GM12878 (cell line): Measurements from ENCODE around the gene TSR1. TPM values are rescaled to one million over a fixed set of nuclear protein-coding genes. Genes with fewer than 3 reads are reported as not detected.

Source experiments
- ATAC-seq: fragments of 200-7000 bp; cut with Tn5 transposase; 3 replicates; pipeline ENCODE4 v1.9.1; 2020; ENCODE audit warnings: mild to moderate bottlenecking, moderate library complexity
- BruUV-seq: library from RNA; stranded (reverse); fragments of 400-500 nt; replicated peaks from 2 replicates; lab custom pipeline; 2021; lab: Mats Ljungman, UMichigan
- CTCF ChIA-PET: fragments of 300-600 bp; sonication (Branson Sonifier 250); formaldehyde crosslinking; extraction: SDS; loops from one replicate; lab custom pipeline; 2021; ENCODE audit warnings: inconsistent platforms; lab: Yijun Ruan, JAX
- POLR2A ChIA-PET: fragments of 350-600 bp; formaldehyde crosslinking; extraction: SDS; loops from one replicate; lab custom pipeline; 2021; ENCODE audit warnings: inconsistent platforms; lab: Charles Lee
- RAD21 ChIA-PET: fragments of 300-600 bp; sonication (Branson Sonifier 250); formaldehyde crosslinking; loops from one replicate; lab custom pipeline; 2023; ENCODE audit warnings: antibody characterized with exemption; ENCODE audit not compliant: unreplicated experiment; lab: Charles Lee
- SMC1A ChIA-PET: fragments of 300-600 bp; sonication (Branson Sonifier 250); formaldehyde crosslinking; loops from one replicate; lab custom pipeline; 2023; ENCODE audit not compliant: unreplicated experiment, uncharacterized antibody; lab: Charles Lee
- DNase-seq: peaks from one replicate; pipeline ENCODE4 v3.0.0-alpha.2; 2011; ENCODE audit warnings: low read depth, low spot score
- FAIRE-seq: peaks from 3 replicates; lab custom pipeline; 2011; peaks lifted over from hg19 to GRCh38; lab: Jason Lieb, UNC
- H2AFZ ChIP-seq: 2 replicates; pipeline ENCODE4 v1.6.0; 2011; ENCODE audit warnings: low read depth, low read length, control low read depth; ENCODE audit not compliant: control insufficient read depth
- H3K27ac ChIP-seq: 2 replicates; pipeline ENCODE4 v1.5.1; 2011; ENCODE audit warnings: control low read depth; ENCODE audit not compliant: control insufficient read depth, insufficient read depth
- H3K27me3 ChIP-seq, 2 experiments: replicated peaks in 1 of 2; 2 replicates each; pipeline versions ENCODE4 v1.6.0 to v1.6.1; 2011; ENCODE audit warnings: low read length in 1 of 2; ENCODE audit not compliant: control insufficient read depth in 2 of 2, insufficient read depth in 2 of 2
- H3K36me3 ChIP-seq, 2 experiments: 2 replicates each; pipeline ENCODE4 v1.5.1; 2011; ENCODE audit warnings: low read length in 1 of 2; ENCODE audit not compliant: control insufficient read depth in 2 of 2, insufficient read depth in 2 of 2
- H3K4me1 ChIP-seq: 2 replicates; pipeline ENCODE4 v1.6.1; 2011; ENCODE audit warnings: mild to moderate bottlenecking, low read length, moderate library complexity, mixed read lengths; ENCODE audit not compliant: control insufficient read depth, insufficient read depth
- H3K4me2 ChIP-seq: 2 replicates; pipeline ENCODE4 v1.6.0; 2011; ENCODE audit warnings: control low read depth; ENCODE audit not compliant: control insufficient read depth, insufficient read depth
- H3K4me3 ChIP-seq: fragments of 200-600 bp; sonication (generic); 2 replicates; pipeline ENCODE4 v1.5.1; 2016
- H3K79me2 ChIP-seq: 2 replicates; pipeline ENCODE4 v1.6.0; 2011; ENCODE audit warnings: low read length; ENCODE audit not compliant: control insufficient read depth, insufficient read depth
- H3K9ac ChIP-seq: 2 replicates; pipeline ENCODE4 v1.8.0; 2011; ENCODE audit warnings: low read length, control low read depth, mixed read lengths; ENCODE audit not compliant: control insufficient read depth, insufficient read depth
- H3K9me3 ChIP-seq: replicated peaks from 3 replicates; pipeline ENCODE4 v1.5.1; 2011; ENCODE audit warnings: mild to moderate bottlenecking, low read length; ENCODE audit not compliant: control insufficient read depth, insufficient read depth
- H4K20me1 ChIP-seq: 2 replicates; pipeline ENCODE4 v1.6.0; 2011; ENCODE audit not compliant: control insufficient read depth, insufficient read depth
- BRCA1 ChIP-seq: IDR thresholded peaks from 2 replicates; pipeline ENCODE4 v1.6.1; 2011; ENCODE audit warnings: low read depth, low read length, improper control_type of control experiment
- CEBPB ChIP-seq, 2 experiments: fragments of 150-350 bp in 1 of 2; IDR thresholded peaks; 2 replicates each; pipeline ENCODE4 v1.6.1; 2012 to 2014; ENCODE audit warnings: low read depth in 2 of 2, low read length in 2 of 2, borderline replicate concordance in 1 of 2, inconsistent platforms in 1 of 2
- CEBPZ ChIP-seq: fragments of 150-350 bp; IDR thresholded peaks from 2 replicates; pipeline ENCODE4 v1.6.1; 2016; ENCODE audit warnings: low read depth, low read length
- GABPA ChIP-seq: IDR thresholded peaks from 2 replicates; pipeline ENCODE4 v1.6.1; 2014; ENCODE audit warnings: antibody characterized with exemption, low read depth, mild to moderate bottlenecking, inconsistent platforms
- HDAC2 ChIP-seq: fragments of 200-600 bp; sonication (generic); IDR thresholded peaks from 2 replicates; pipeline ENCODE4 v1.6.1; 2017
- IRF3 ChIP-seq: fragments of 450-650 bp; IDR thresholded peaks from 2 replicates; pipeline ENCODE4 v1.6.1; 2014; ENCODE audit warnings: mild to moderate bottlenecking
- MTA3 ChIP-seq: IDR thresholded peaks from 2 replicates; pipeline ENCODE4 v1.6.1; 2012; ENCODE audit warnings: low read length, inconsistent platforms, borderline replicate concordance
- NKRF ChIP-seq: fragments of 450-650 bp; conservative IDR thresholded peaks from 2 replicates; pipeline ENCODE4 v1.6.1; 2017; ENCODE audit warnings: mild to moderate bottlenecking, moderate library complexity
- RAD51 ChIP-seq: fragments of 450-650 bp; IDR thresholded peaks from 2 replicates; pipeline ENCODE4 v1.6.1; 2016; ENCODE audit warnings: moderate library complexity, mild to moderate bottlenecking, inconsistent platforms
- RBBP5 ChIP-seq: fragments of 200-600 bp; sonication (generic); conservative IDR thresholded peaks from 2 replicates; pipeline ENCODE4 v1.6.1; 2016
- SRF ChIP-seq, 2 experiments: IDR thresholded peaks; 2 replicates each; pipeline ENCODE4 v1.6.1; 2011; ENCODE audit warnings: low read depth in 2 of 2, low read length in 2 of 2, mild to moderate bottlenecking in 1 of 2, moderate library complexity in 1 of 2
- USF2 ChIP-seq: IDR thresholded peaks from 2 replicates; pipeline ENCODE4 v1.6.1; 2011; ENCODE audit warnings: low read depth, low read length, improper control_type of control experiment, borderline replicate concordance
- ZNF274 ChIP-seq: IDR thresholded peaks from one replicate; pipeline ENCODE4 v1.8.0; 2011; ENCODE audit not compliant: insufficient read length, insufficient read depth
- ZNF592 ChIP-seq: fragments of 450-650 bp; IDR thresholded peaks from 2 replicates; pipeline ENCODE4 v1.6.1; 2017; ENCODE audit warnings: mild to moderate bottlenecking, moderate library complexity
- WGBS: methylation state at CpG from one replicate; pipeline ENCODE4 v1.1.6; 2016; ENCODE audit warnings: low lambda C conversion rate; ENCODE audit not compliant: insufficient replicate concordance, insufficient coverage; ENCODE audit errors: missing lambda C conversion rate; 5-methylcytosine and 5-hydroxymethylcytosine counted together
- in situ Hi-C: fragments of 300-500 bp; cut with MboI; formaldehyde crosslinking; loops from 9 replicates; pipeline ENCODE4 v1.14.3; 2018; ENCODE audit warnings: mixed read lengths
- intact Hi-C: fragments of 100-400 bp; cut with micrococcal nuclease; formaldehyde crosslinking; loops from one replicate; pipeline ENCODE4 v1.14.2; 2022; ENCODE audit not compliant: unreplicated experiment
- polyA plus RNA-seq, 11 experiments: library from polyadenylated mRNA; depleted of rRNA in 4 of 11; unstranded in 6 of 11; stranded (reverse) in 5 of 11; fragments of >200 nt; fragmentation: Nextera tagmentation in 4 of 11; fragmentation: Illumina TruSeq in 1 of 11; extraction: Ambion mirVana in 4 of 11; extraction: Trizol in 1 of 11; gene quantifications; 1 replicate in 1 of 11; 2 replicates in 10 of 11; pipeline versions ENCODE4 v1.2.1 to v1.2.3, GENCODE V29; 2011 to 2016; ENCODE audit warnings: inconsistent platforms in 2 of 11, missing spikeins in 2 of 11, low read depth in 1 of 11
- total RNA-seq, 4 experiments: library from RNA; depleted of rRNA in 3 of 4; stranded (reverse); fragments of >200 nt in 3 of 4; fragmentation: Illumina TruSeq in 1 of 4; extraction: Trizol in 1 of 4; gene quantifications; 2 replicates each; pipeline versions ENCODE4 v1.2.1 to v1.2.3, GENCODE V29; 2013 to 2021

The TSR1 gene
- total and polyA plus RNA-seq, 10 of the 15 experiments (the other 5 are each of a cell fraction or from before 2014, with no cell fraction given) = 14.7 to 100 (median 46.9) TPM

GRCh38 chr17:2375406-2375805 is 39.1 kb upstream of the TSR1 start:
- no peaks in the 10 kb centered on the region for H3K9me3 ChIP-seq
- no peak overlapping the region for H3K9ac ChIP-seq
- H3K79me2 ChIP-seq = no peaks in the 10 kb centered on the region
- no peaks in the 10 kb centered on the region for H3K4me1 ChIP-seq
- POLR2A ChIA-PET = no interaction called here
- no peak overlapping the region for H3K4me3 ChIP-seq
- no peak overlapping the region for H3K27ac ChIP-seq
- no peaks in the 10 kb centered on the region for H3K27me3 ChIP-seq
- H3K4me2 ChIP-seq = no peak overlapping the region
- ATAC-seq (no peak), DNase-seq (no peak), FAIRE-seq (no peak)
- BruUV-seq = no TSS peak
- in situ Hi-C loops (loop anchor here (5.0 kb wide), 1 partner anchor 37 kb away; no protein-coding TSS in a partner anchor), intact Hi-C loops (no loop called here)
- no peaks in the 10 kb centered on the region for H4K20me1 ChIP-seq
- CTCF ChIA-PET = no interaction called here
- H3K36me3 ChIP-seq = no peaks in the 10 kb centered on the region; a peak in 3 of 4 replicates
- RAD21 ChIA-PET = no interaction called here
- SMC1A ChIA-PET = no interaction called here
- over 99% methylated on average over 19 of the region's 19 CpGs for WGBS
- no peak overlapping the region for H2AFZ ChIP-seq
- TF ChIP-seq ZNF592 (no peak), NKRF (no peak), USF2 (no peak), CEBPZ (no peak), CEBPB (IDR thresholded peaks at IDR 0.05; ENCODE audit: borderline replicate concordance in 1 of 2, low read depth in 2 of 2, low read length in 2 of 2) (no peak), GABPA (no peak), IRF3 (no peak), RBBP5 (no peak), MTA3 (no peak), ZNF274 (no peak), SRF (IDR thresholded peaks at IDR 0.05; ENCODE audit: low read depth in 2 of 2, low read length in 2 of 2) (no peak), RAD51 (no peak), BRCA1 (no peak), HDAC2 (no peak)
